IMR-90 (cell line): Measurements from ENCODE around the gene FBXO41. TPM values are rescaled to one million over a fixed set of nuclear protein-coding genes. Genes with fewer than 3 reads are reported as not detected.

Experiments used
- ATAC-seq: fragments of 200-7000 bp; cut with Tn5 transposase; 2 replicates; pipeline ENCODE4 v1.9.1; 2020; ENCODE audit warnings: low read depth, mild to moderate bottlenecking, moderate library complexity
- BruUV-seq: library from RNA; stranded (reverse); fragments of 400-500 nt; replicated peaks from 2 replicates; lab custom pipeline; 2021; lab: Mats Ljungman, UMichigan
- CTCF ChIA-PET: fragments of 300-600 bp; formaldehyde crosslinking; extraction: SDS; loops from one replicate; lab custom pipeline; 2021; ENCODE audit warnings: antibody characterized with exemption; lab: Yijun Ruan, JAX
- POLR2A ChIA-PET: fragments of 300-600 bp; sonication (Branson Sonifier 250); formaldehyde crosslinking; loops from one replicate; lab custom pipeline; 2022; ENCODE audit warnings: antibody characterized with exemption; ENCODE audit not compliant: unreplicated experiment; lab: Charles Lee
- DNase-seq: peaks from one replicate; pipeline ENCODE4 v3.0.0; 2013
- H2AFZ ChIP-seq: replicated peaks from 2 replicates; pipeline ENCODE3; 2013; ENCODE audit warnings: low read length, mild to moderate bottlenecking; ENCODE audit not compliant: poor library complexity
- H2AK5ac ChIP-seq: 2 replicates; pipeline ENCODE4 v1.6.1; 2013; ENCODE audit warnings: low read depth, low read length, inconsistent platforms
- H2AK9ac ChIP-seq: replicated peaks from 2 replicates; pipeline ENCODE3; 2013; ENCODE audit warnings: mild to moderate bottlenecking, low read depth, low read length, moderate library complexity; ENCODE audit not compliant: poor library complexity
- H2BK120ac ChIP-seq: 2 replicates; pipeline ENCODE4 v1.6.1; 2013; ENCODE audit warnings: low read depth, low read length, inconsistent platforms
- H2BK15ac ChIP-seq: 3 replicates; pipeline ENCODE4 v1.6.1; 2013; ENCODE audit warnings: low read depth, low read length, inconsistent platforms
- H2BK20ac ChIP-seq: 2 replicates; pipeline ENCODE4 v1.6.1; 2013; ENCODE audit warnings: low read depth, mild to moderate bottlenecking, inconsistent platforms, low read length, moderate library complexity
- H2BK5ac ChIP-seq: 2 replicates; pipeline ENCODE4 v1.6.1; 2013; ENCODE audit warnings: mild to moderate bottlenecking, low read depth, low read length, inconsistent platforms; ENCODE audit not compliant: poor library complexity, severe bottlenecking
- H3K14ac ChIP-seq: replicated peaks from 2 replicates; pipeline ENCODE4 v1.6.1; 2013; ENCODE audit warnings: low read depth, low read length, inconsistent platforms
- H3K18ac ChIP-seq: 2 replicates; pipeline ENCODE4 v1.6.1; 2013; ENCODE audit warnings: low read depth, low read length, control low read depth
- H3K23ac ChIP-seq: 2 replicates; pipeline ENCODE4 v1.6.1; 2013; ENCODE audit warnings: low read depth, low read length, inconsistent platforms
- H3K27ac ChIP-seq: 2 replicates; pipeline ENCODE4 v1.5.1; 2013; ENCODE audit warnings: mild to moderate bottlenecking, control low read depth, low read length; ENCODE audit not compliant: insufficient read depth
- H3K27me3 ChIP-seq: 2 replicates; pipeline ENCODE4 v1.6.1; 2013; ENCODE audit warnings: low read length; ENCODE audit not compliant: control insufficient read depth, insufficient read depth
- H3K36me3 ChIP-seq: 2 replicates; pipeline ENCODE4 v1.6.1; 2013; ENCODE audit warnings: low read length, mixed read lengths; ENCODE audit not compliant: control insufficient read depth, insufficient read depth
- H3K4ac ChIP-seq: 2 replicates; pipeline ENCODE4 v1.6.1; 2013; ENCODE audit warnings: low read depth, low read length, inconsistent platforms
- H3K4me1 ChIP-seq: 2 replicates; pipeline ENCODE4 v1.6.1; 2013; ENCODE audit warnings: low read length, mixed read lengths; ENCODE audit not compliant: control insufficient read depth, insufficient read depth
- H3K4me2 ChIP-seq: 2 replicates; pipeline ENCODE4 v1.6.1; 2013; ENCODE audit warnings: low read depth, mild to moderate bottlenecking, control low read depth, low read length, moderate library complexity
- H3K4me3 ChIP-seq: 2 replicates; pipeline ENCODE4 v1.5.1; 2013; ENCODE audit warnings: low read depth, mild to moderate bottlenecking, control low read depth, low read length, moderate library complexity; ENCODE audit not compliant: insufficient read depth
- H3K56ac ChIP-seq: 2 replicates; pipeline ENCODE4 v1.6.1; 2013; ENCODE audit warnings: low read length, inconsistent platforms; ENCODE audit not compliant: insufficient read depth; ENCODE audit errors: extremely low read depth
- H3K79me1 ChIP-seq, 2 experiments: 2 replicates each; pipeline ENCODE4 v1.6.1; 2013; ENCODE audit warnings: low read length in 2 of 2, inconsistent platforms in 1 of 2, low read depth in 1 of 2
- H3K9ac ChIP-seq: 2 replicates; pipeline ENCODE4 v1.6.1; 2013; ENCODE audit warnings: low read depth, low read length, control low read depth
- H3K9me1 ChIP-seq: 2 replicates; pipeline ENCODE4 v1.6.1; 2013; ENCODE audit warnings: low read length, inconsistent platforms; ENCODE audit not compliant: insufficient read depth
- H3K9me3 ChIP-seq: 2 replicates; pipeline ENCODE4 v1.6.1; 2013; ENCODE audit warnings: low read length; ENCODE audit not compliant: control insufficient read depth, insufficient read depth
- H4K20me1 ChIP-seq: 2 replicates; pipeline ENCODE4 v1.6.1; 2013; ENCODE audit warnings: low read length, inconsistent platforms; ENCODE audit not compliant: insufficient read depth
- H4K5ac ChIP-seq: 2 replicates; pipeline ENCODE4 v1.6.1; 2013; ENCODE audit warnings: mild to moderate bottlenecking, low read depth, low read length, control low read depth
- H4K8ac ChIP-seq, 2 experiments: 2 replicates each; pipeline ENCODE4 v1.6.1; 2013; ENCODE audit warnings: low read depth in 2 of 2, low read length in 2 of 2, control low read depth in 1 of 2, inconsistent platforms in 1 of 2
- H4K91ac ChIP-seq: 2 replicates; pipeline ENCODE4 v1.6.1; 2013; ENCODE audit warnings: low read depth, low read length, inconsistent platforms; ENCODE audit not compliant: insufficient read depth
- BHLHE40 ChIP-seq: fragments of 150-350 bp; IDR thresholded peaks from 2 replicates; pipeline ENCODE4 v1.6.1; 2016; ENCODE audit warnings: mild to moderate bottlenecking, low read depth, low read length
- CTCF ChIP-seq: conservative IDR thresholded peaks from 2 replicates; pipeline ENCODE4 v1.5.1; 2012; ENCODE audit warnings: mild to moderate bottlenecking, low read depth, low read length, improper control_type of control experiment
- ELK1 ChIP-seq: fragments of 150-350 bp; IDR thresholded peaks from 2 replicates; pipeline ENCODE4 v1.6.1; 2016; ENCODE audit warnings: low read depth, mild to moderate bottlenecking, low read length, moderate library complexity, borderline replicate concordance
- FOS ChIP-seq: fragments of 150-350 bp; IDR thresholded peaks from 2 replicates; pipeline ENCODE4 v1.6.1; 2016; ENCODE audit warnings: low read depth, low read length
- MAFK ChIP-seq: IDR thresholded peaks from 2 replicates; pipeline ENCODE4 v1.6.1; 2012; ENCODE audit warnings: low read depth, low read length, improper control_type of control experiment
- MAZ ChIP-seq: IDR thresholded peaks from 2 replicates; pipeline ENCODE4 v1.6.1; 2012; ENCODE audit warnings: low read depth, mild to moderate bottlenecking, low read length, improper control_type of control experiment, moderate library complexity, borderline replicate concordance
- MXI1 ChIP-seq: IDR thresholded peaks from 2 replicates; pipeline ENCODE4 v1.6.1; 2012; ENCODE audit warnings: low read depth, mild to moderate bottlenecking, low read length, moderate library complexity, borderline replicate concordance
- RAD21 ChIP-seq: IDR thresholded peaks from 2 replicates; pipeline ENCODE4 v1.6.1; 2012; ENCODE audit warnings: low read length, improper control_type of control experiment
- WGBS, 2 experiments: methylation state at CpG; one replicate each; pipeline versions ENCODE4 v1.1.5 to v1.1.7; 2013; ENCODE audit warnings: missing lambda C conversion rate in 2 of 2; ENCODE audit not compliant: insufficient read length in 1 of 2; ENCODE audit errors: extremely low coverage in 2 of 2; 5-methylcytosine and 5-hydroxymethylcytosine counted together
- dilution Hi-C: fragments of 300-500 bp; cut with HindIII; formaldehyde crosslinking; loops from one replicate; pipeline ENCODE4 v1.14.3; 2018; ENCODE audit warnings: low sequenced_read_pairs; ENCODE audit not compliant: unreplicated experiment
- in situ Hi-C: fragments of 300-500 bp; cut with MboI; formaldehyde crosslinking; loops from 3 replicates; pipeline ENCODE4 v1.14.3; 2019; ENCODE audit warnings: low sequenced_read_pairs, inconsistent platforms, mixed read lengths
- intact Hi-C: fragments of 100-400 bp; cut with micrococcal nuclease; formaldehyde crosslinking; loops from 2 replicates; pipeline ENCODE4 v1.10.0; 2022
- polyA plus RNA-seq, 3 experiments: library from polyadenylated mRNA; depleted of rRNA; stranded (reverse); fragments of >200 nt; gene quantifications; 2 replicates each; pipeline ENCODE4 v1.2.3, GENCODE V29; 2012; ENCODE audit warnings: low replicate concordance in 1 of 3
- total RNA-seq: library from RNA; depleted of rRNA; stranded (reverse); fragments of >200 nt; gene quantifications from 2 replicates; pipeline ENCODE4 v1.2.3, GENCODE V29; 2012

FBXO41 gene
- total and polyA plus RNA-seq, 2 of the 4 experiments (the other 2 are of a cell fraction): 0.54 to 3.7 TPM

GRCh38 chr2:73268830-73269685 is 15.2 kb downstream of the FBXO41 start:
- dilution Hi-C loops: no loop called here
- in situ Hi-C loops: no loop called here
- H4K20me1 ChIP-seq: peaks cover 10% of the 10 kb centered on the region; the same call in 1 of the 2 replicates
- H3K4me1 ChIP-seq: no peaks in the 10 kb centered on the region
- no peak overlapping the region for H4K91ac ChIP-seq
- peaks cover 6% of the 10 kb centered on the region; the same call in 1 of the 2 replicates for H3K9me1 ChIP-seq
- POLR2A ChIA-PET: no interaction called here
- peaks cover 3% of the 10 kb centered on the region; the same call in 1 of the 2 replicates for H3K36me3 ChIP-seq
- H3K9me3 ChIP-seq: peaks cover 2% of the 10 kb centered on the region; the same call in 1 of the 2 replicates
- BruUV-seq: no TSS peak
- no peak for TF ChIP-seq MXI1
- peak; percentile 9; the same call in 1 of the 2 replicates for TF ChIP-seq CTCF
- no peak for TF ChIP-seq MAFK
- no peak for TF ChIP-seq FOS
- TF ChIP-seq MAZ: no peak
- TF ChIP-seq ELK1: no peak
- no peak for TF ChIP-seq BHLHE40
- TF ChIP-seq RAD21: no peak
- H2BK5ac ChIP-seq: no peak overlapping the region
- no peak overlapping the region for H2BK120ac ChIP-seq
- H3K4ac ChIP-seq: no peak overlapping the region
- no peak overlapping the region for H3K23ac ChIP-seq
- no peak overlapping the region for H3K4me2 ChIP-seq
- H2AK9ac ChIP-seq: no peak overlapping the region
- H2BK20ac ChIP-seq: no peak overlapping the region
- peaks cover 25% of the 10 kb centered on the region for H3K27me3 ChIP-seq
- WGBS, 2 experiments: 8% methylated on average over 59 of the region's 113 CpGs; no CpG with 5 or more reads in 1 of the 2 experiments
- no peak overlapping the region for H2AK5ac ChIP-seq
- H3K56ac ChIP-seq: no peak overlapping the region
- no peaks in the 10 kb centered on the region for H3K79me1 ChIP-seq
- H4K8ac ChIP-seq: no peak overlapping the region
- CTCF ChIA-PET: no interaction called here
- H4K5ac ChIP-seq: no peak overlapping the region
- H3K14ac ChIP-seq: no peak overlapping the region
- no peak overlapping the region for H2AFZ ChIP-seq
- DNase-seq (peak; percentile 11), ATAC-seq (peak; percentile 62)
- no peak overlapping the region for H3K27ac ChIP-seq
- H3K4me3 ChIP-seq: no peak overlapping the region
- H3K18ac ChIP-seq: no peak overlapping the region
- H3K9ac ChIP-seq: no peak overlapping the region
- H2BK15ac ChIP-seq: no peak overlapping the region
- intact Hi-C loops: no loop called here
